NCI-H2196 (cell line): Measurements from ENCODE around the gene PLK3.
"Not testable (repeated sequence)": the region's sequence is repeated elsewhere in the genome, so short reads cannot be mapped to it uniquely, and the experiment has no call there.

ENCODE experiments used
- DNase-seq: peaks from one replicate; lab custom pipeline; 2025; ENCODE audit not compliant: unreplicated experiment; lab: John Stamatoyannopoulos, UW

The PLK3 gene

DNA sequence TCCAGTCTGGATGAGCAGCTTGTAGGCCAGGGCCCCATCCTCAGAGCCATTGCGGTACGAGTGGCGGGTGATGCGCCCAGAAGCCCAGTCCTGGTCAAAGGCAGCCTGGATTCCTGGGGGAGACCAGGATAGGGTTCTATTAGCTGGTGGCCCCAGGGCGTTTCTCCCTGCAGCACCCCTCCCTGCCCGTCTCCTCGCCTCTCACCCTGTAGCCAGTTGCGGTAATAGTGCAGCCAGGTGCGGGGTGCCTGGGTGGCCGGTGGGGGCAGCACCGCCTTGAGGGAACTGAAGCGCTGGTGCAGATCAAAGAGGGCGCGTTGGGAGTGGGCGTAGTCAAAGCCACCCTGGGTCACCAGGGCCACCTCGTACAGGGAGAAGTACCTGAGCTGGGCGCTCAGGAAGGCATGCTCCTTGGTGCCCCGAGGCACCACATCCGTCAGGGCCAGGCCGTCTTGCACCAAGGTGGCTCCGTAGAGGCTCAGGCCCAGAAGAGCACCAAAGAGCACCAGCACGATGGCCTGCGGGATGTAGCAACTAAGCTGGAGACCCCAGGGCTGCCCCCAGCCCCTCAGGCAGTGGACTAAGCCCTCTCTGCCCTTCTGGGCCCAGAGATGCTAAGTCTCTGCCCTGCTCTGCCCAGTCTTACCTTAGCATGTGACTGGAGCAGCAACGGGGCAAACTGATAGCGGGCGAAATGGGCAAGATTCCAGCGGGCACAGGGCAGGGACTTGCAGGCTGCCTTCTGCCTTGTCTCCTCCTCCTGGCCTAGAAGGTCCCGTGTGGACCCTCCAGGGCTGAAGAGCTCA is 27.2 kb downstream of the PLK3 start:
- no peak for DNase-seq

DNA sequence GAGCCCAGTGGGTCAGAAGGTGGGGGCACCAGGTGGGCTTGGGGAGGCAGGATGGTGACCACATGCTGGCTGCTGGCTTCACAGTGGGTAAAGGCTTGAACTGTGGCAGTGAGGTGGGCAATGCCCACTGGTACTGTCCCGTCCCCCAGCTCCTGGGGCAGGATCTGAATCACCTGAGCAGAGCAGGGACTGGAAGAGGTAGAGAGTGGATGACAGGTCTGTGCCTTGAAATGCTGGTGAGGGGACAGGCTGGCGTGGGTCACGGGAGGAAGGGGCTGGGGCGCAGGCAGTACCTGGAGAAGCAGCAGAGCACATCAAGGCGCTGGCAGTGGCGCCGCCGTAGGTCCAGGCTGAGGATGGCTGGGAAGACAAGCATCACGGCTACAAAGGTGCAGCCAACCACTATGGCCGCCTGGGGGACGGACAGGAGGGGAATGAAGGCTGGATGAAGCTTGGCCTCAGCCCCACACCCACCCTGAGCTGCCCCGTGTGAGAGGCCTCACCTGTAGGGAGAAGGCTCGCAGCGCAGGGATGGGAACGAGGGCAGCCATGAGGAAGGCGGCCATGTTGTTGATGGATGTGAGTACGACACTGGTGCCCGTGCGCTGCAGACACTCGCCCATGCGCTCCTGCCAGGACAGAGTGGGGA is 27.9 kb downstream of the PLK3 start:
- DNase-seq, result no peak

DNA sequence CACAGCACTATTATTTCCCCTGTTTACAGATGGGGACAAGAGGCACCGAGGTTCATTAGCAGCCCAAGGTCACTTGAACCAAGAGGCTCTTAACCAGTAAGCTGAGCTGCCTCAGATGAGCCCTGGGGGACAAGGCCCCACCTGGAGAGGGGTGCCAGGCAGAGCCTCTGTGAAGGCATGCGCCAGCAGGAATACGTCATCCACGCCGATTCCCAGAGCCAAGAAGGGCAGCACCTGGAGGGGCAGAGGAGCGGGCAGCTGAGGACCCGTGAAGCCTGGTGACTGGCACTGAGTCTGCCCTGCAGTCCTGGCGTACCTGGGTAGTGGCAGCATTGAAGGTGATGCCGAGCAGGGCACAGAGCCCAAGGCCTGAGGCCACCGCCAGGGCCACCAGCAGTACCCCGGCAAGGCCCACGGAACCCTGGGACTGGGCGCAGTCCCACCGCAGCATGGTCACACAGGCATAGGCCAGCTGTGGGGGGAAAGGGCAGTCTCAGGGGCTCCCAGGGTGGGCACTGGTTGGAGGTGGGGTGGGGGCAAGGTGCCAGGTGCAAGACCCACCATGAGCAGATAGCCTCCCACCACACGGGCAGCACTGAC is 28.8 kb downstream of the PLK3 start:
- DNase-seq, result no peak

DNA sequence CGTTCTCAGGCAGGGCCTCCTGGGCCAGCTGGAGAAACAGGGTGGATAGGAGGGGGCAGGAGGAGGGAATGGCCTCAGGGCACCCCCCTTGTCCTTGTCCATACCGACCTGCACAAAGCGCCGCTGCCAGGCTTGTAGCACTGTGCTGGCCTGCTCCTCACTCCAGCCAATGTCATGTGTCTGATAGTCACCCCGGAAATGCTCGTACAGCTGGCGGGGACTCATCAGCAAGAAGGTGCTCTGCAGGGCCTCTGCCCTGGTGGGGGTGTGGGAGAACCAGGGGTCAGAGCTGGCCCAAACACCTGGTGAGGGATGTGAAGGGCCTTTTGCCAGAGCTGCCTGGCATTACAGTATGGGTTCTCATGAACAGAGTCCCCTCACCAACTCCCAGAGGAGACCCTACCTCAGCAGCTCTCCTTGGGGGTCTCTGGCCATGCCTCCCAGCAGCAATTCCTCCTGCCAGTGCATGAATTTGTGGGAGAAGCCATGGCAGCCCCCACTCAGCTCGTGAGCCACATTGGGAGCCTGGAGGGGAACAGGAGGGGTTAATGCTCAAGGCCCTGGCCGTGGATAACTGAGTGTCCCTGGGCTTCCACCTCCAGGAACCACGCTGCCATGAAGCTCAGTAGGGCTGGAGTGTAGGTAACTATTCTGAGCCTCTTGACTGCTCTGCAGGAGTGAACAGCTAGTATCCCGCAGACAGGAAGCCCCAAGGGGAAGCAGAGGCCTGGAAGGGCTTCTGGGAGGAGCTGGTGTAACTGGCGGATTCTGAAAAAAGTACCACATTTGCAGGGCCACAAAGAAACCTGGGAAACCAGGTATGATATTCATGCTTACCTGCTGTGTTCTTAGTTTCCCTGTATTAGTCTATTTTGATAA is 29.6 kb downstream of the PLK3 start:
- no peak for DNase-seq

DNA sequence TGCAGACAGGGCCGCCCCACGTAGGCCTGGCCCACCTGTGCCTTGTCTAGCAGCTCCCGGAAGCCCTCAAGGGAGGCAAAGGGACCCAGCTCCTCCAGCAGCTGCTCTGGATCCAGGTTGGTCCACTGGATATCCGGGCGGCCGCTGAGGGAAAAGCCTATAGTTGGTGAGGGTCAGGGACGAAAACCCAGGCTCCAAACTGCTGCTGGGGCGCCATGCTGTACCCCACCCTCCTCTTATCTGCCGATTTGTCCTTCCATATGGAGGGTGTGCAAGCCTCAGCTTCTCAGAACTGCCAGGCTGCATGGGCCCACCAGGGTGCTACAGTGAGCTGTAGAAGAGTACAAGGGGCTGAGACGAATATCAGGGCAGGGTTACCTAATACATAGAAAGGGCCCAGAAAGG is 30.7 kb downstream of the PLK3 start:
- DNase-seq, result no peak

DNA sequence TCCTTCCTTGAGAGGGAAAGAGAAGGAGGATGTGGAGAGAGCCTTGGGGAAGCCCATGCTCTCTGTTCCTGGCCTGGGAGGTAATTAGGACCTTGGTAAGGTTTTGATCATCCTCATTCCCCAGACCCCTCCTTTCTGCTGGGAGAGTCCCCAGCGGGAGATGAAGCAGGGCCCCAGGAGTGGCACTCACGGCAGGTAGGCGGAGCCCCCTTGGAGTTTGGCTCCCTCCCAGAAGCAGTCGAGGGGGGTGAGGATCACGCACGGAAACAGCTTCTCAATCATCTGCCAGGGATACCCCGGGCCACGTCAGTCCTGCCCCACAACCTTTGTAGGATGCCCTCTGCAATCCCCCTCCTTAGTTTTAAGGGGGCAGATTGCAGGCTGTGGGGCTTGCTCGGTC is 31.3 kb downstream of the PLK3 start:
- DNase-seq, result no peak

DNA sequence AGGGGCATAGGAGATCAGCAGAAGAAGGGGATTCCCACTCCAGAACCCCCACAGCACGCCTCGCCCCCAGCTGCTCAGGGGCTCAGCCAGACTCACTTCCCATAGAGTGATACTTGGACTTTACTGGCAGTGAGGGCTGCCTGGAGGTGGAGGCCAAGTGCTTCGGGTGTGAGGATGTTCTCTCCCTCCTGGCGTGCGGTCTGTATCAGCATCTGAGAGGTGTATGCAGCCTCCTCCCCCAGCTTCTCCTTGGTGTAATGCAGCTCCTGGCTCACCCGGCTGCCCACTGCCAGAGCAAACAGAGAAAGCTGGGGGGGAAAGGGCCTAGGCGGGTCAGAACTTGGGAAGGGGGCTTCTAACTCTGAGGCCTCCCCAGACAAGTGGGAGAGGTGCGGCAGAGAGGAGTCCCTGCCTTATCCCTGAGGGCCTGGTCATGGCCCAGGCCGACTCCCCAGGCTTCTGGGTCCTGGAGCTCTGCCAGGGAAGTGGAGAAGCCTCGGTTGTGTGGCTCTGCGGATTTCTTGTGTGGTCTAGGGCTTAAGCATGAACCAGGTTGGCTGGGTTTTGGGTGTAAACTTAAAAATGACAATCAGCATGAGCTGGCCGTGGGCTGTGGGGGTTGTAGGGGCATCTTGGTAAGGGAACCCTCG is 32.0 kb downstream of the PLK3 start:
- no peak for DNase-seq

DNA sequence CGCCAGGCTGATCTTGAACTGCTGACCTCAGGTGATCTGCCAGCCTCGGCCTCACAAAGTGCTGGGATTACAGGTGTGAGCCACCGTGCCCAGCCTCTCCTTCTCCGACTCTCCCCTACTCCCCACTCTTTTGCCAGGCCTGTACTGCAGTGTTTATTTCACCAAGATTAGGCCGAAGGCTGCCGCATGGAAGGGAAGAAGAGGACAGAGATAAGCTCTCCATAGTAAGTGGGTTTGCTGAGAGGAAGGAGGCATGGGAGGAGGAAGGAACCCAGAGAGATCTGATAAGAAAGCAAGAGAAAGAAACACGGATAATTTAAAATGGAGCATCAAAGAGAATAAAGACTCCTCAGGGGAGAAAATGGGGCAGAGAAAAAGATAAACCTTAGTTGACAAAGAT is 34.2 kb downstream of the PLK3 start:
- DNase-seq, result no peak

DNA sequence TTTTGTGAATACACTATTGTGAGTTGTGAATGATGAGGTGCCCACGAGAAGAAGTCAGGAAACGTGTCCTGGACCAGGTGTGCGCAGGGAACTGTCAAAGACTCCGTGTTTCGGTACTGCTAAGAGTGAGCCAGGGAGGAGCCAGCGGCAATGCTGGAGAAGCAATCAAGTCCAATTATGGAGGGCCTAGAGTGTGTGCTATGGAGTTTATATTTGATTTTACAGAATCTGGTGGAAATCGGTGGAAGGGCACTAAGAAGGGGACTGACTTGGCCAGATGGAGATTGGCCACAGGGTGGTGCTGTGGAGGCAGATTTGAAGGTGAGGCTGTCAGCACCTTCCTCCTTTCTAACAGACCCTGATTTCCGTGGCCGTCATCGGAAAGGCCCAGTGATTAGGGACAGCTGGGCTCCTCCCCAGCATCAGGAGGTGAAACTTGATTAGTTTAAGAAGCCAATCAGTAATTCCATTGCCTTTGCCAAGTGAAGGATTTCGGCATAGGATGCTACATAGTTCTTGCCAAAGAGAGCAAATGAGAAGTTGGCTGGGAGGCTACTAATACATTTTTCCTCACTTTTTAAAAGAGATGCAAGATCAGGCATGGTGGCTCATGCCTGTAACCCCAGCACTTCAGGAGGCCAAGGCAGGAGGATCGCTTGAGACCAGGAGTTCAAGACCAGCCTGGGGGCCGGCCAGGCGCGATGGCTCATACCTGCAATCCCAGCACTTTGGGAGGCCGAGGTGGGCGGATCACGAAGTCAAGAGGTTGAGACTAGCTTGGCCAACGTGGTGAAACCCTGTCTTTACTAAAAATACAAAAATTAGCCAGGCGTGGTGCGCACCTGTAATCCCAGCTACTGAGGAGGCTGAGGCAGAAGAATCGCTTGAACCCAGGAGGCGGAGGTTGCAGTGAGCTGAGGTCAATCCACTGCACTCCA is 35.8 kb downstream of the PLK3 start:
- peak; percentile 85 for DNase-seq

DNA sequence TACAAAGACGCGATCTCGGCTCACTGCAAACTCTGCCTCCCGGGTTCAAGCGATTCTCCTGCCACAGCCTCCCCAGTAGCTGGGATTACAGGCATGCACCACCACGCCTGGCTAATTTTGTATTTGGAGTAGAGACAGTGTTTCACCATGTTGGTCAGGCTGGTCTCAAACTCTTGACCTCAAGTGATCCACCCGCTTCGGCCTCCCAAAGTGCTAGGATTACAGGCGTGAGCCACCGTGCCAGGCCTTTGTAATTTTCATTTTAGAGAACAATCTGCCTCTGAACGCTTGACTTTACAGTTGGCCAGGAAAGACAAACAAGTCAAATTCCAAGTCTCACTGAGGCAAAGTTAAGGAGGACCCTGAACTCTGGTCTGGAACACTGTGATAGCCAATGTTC is 38.1 kb downstream of the PLK3 start:
- not testable (repeated sequence) for DNase-seq

DNA sequence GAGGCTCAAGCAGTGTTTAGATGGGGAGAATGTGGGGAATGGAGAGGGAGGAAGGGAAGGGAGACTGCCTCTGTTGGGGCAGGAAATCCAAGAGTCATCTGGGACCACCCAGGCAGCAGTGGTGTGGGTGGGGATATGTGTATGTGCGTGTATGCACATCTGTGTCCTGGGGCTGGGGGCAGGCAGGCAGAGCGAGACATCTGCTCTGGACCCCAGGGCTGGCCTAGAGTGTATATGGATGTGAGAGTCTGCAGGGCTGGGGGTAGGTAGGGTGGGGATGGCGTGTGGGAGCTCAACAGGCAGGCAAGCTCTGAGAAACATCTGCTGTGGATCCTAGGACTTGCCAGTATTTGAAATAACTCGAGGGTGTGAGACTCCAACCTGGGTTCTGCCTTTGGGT is 39.4 kb downstream of the PLK3 start:
- DNase-seq, result no peak

DNA sequence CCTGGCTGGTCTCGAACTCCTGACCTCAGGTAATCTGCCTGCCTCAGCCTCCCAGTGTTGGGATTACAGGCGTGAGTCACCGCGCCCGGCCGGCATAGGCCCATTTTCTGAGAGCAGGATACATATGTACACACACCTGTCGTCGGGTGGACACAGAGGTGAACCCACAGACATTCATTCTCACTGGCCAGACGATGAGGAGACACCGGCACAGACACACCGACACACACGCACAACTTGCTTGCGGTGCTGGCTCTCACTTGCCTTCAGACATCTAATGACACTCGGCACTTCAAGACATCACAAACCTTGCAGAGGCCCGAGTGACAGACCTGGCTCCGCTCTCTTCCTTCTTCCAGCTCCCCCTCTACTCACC is 42.3 kb downstream of the PLK3 start:
- no peak for DNase-seq

DNA sequence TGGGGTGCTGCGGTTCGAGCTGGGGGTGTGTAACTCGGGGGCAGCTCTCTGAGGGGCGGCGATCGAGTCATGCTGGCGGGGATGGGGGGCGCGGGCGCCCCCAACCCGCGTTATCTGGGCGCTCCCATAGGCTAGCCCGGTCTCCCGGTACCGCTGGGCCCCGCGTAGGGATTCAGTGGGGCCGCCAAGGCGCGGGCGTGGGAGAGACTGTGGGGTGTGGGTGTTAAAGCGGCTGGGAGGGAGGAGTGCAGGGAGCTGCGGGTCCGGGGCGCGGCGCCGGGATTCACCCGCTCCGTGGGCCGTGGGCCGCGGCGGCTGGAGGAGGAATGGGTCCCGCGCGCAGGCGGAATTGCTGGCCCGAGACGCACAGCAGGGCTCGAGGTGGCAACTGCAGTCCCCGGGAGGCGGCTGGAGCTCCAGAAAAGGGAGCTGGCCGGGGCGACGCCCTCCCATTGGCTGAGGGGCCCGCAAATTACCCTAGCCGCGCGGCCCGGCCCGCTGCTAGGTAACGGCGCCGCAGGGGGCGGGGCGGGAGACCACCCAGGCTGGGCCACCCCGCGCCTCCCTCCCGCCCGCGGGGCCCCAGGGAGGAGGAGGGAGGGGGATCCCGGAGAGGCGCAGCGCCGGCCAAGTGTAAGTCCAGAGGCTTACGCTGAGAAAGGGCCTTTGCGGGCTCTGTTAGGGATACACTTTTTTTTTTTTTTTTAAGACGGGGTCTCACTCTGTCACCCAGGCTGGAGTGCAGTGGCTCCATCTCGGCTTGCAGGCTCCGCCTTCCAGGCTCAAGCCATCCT is 42.9 kb downstream of the PLK3 start, which contains the start of gene PTCH2:
TSS of gene PTCH2 (minus strand) at position 392 of the 794 bp plus-strand sequence. CDS start at position 71, 321 bp downstream.
- peak; percentile 14 for DNase-seq

DNA sequence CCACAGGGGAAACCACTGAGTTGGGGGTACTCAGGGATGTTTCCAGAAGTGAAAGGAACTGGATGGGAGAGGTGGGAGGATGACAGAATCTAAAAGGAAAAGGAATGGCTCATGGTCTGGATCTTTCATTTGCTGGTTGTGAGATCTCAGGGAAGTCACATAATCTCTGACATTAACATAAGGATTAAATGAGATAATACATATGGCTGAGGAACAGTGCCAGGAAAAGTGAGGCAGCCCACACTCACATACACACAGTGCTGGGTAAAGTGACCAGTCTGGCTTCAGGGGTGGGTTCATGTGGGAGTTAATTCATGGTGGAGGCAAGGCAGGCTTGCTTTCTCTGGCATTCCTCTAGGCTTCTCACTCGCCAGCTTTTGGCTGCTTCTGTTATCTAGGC is 46.8 kb downstream of the PLK3 start:
- DNase-seq, result no peak

DNA sequence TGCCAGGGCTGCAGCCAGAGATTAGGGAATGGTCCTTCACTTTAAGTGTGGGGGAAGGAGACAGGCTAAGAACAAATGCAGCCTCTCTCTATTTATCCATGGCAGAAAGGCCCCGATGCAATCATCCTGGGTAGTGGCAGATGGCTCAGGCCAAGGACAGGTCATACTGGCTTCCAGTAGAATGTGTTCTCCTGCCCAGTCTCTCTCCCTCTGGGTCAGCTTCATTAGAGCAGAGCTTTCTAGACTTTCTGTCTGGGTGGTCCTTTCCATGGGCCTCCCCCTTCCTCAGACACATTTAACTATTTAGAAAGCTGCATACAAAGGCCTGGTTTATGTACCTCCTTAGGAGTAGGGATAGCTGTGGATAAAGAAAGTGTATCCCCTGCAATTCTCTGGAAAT is 47.7 kb downstream of the PLK3 start:
- no peak for DNase-seq

DNA sequence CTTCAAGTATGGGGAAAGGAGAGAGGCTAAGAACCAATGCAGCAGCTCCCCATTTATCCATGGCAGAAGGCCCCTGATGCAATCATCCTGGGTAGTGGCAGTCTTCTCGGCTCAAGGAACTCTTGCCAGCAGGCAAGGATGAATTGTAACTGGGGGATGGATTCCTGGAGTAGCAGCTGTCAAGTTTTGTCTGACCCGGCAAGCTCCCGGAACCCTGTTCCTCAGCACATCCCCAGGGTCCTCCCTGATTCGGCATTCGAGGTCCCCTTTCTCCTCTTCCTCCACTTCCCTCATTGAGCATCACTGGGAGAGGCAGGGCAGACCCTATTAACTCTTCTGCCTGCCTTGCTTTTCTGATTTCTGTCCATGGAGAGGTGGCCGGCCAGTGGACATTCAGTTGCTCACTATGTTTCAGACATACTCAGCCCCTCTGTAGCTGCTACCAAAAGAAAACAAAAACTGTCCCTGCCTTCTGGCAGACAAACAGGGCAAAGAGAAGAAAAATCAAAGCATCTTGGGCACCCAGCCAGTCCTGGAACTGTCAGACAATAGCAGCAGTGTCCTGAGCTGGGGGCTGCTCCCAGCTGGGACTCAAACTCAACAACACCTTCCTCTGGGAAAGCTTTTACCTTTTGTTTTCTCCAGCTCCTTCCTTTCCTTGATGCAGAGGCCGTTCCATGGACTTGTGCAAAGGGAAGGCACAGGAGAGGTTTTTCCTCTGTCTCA is 48.4 kb downstream of the PLK3 start:
- DNase-seq, result no peak

DNA sequence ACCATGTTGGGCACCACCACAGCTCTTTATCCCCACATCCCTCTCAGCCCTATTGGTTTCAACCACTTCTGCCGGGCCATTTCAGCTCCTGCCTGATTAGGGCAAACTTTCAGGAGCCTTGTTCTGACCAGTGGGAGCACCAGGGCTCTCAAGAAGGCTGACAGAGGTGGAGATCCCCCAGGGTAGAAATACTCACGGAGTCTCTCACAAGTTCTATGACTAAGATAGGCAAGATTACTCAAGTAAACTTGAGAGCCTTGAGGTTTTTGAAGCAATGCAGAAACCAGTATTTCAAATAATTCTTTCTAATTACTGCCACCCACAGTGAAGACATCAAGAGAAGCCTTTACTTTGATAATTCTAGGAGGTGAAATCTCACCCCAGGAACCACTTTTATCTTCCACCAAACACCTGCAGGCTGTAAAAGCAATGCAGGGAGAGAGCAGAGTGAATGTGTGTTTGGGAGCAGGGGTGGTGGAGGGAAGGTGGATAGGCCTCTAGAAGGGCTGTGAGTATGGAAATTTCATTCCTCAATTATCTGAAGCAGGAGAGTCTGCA is 49.5 kb downstream of the PLK3 start:
- no peak for DNase-seq

DNA sequence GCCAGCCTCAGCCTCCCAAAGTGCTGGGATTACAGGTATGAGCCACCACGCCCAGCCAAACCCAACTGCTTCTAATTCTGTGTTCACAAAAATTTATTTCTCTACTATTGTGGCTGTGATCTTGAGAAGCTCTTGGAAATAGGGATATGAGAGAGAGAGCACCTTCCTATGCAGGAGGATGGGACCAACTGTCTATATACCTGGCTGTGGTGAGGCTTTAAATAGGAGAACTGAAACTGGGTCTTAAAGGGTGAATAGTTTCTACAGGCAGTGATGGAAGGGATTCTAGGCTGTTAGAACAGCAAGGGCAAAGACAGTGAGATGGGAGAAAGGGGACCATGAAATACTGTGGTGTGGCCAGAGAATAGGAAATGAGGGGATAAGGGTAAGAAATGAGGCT is 51.1 kb downstream of the PLK3 start:
- DNase-seq, result no peak
